ENCODE results near the gene SLC34A3. TPM values are rescaled to one million over a fixed set of nuclear protein-coding genes. Genes with fewer than 3 reads are reported as not detected.

Gene SLC34A3
- total and polyA plus RNA-seq, 4 donors, result 0.06 to 1.6 (median 0.95) TPM; not detected in 1

GRCh38 chr9:137188490-137189296, 42.0 kb upstream of the SLC34A3 start, which contains the start of the genes ANAPC2 and SSNA1:
Gene ANAPC2 (minus strand): TSS chr9:137188560. CDS start chr9:137188532, 28 bp downstream.
Gene SSNA1 (plus strand): TSS chr9:137188676. CDS start chr9:137188727, 51 bp downstream.
- peak; percentile 88 to 98 (median 94) for DNase-seq (ENCODE audit: low read depth in 4 of 6, low spot score in 6 of 6)
- Histone ChIP-seq H3K36me3 (ENCODE audit: control insufficient read depth, insufficient read depth, low read length) (peaks cover 92% of the 10 kb centered on the region), H3K4me1 (ENCODE audit: control insufficient read depth, insufficient read depth, low read length) (peaks cover 57% of the 10 kb centered on the region), H3K27ac (ENCODE audit: low read depth, low read length) (peak within 1 kb of the TSS; percentile 79), H3K4me3 (ENCODE audit: low read depth, low read length) (peak within 1 kb of the TSS; percentile 96), H3K27me3 (ENCODE audit: control insufficient read depth, insufficient read depth, low read length) (no peaks in the 10 kb centered on the region), H3K9me3 (ENCODE audit: control insufficient read depth, insufficient read depth, low read length) (no peaks in the 10 kb centered on the region)
- WGBS (ENCODE audit: insufficient coverage), result under 1% methylated on average over 98 of the region's 98 CpGs

GRCh38 chr9:137189297-137190295, 41.1 kb upstream of the SLC34A3 start:
- WGBS (ENCODE audit: insufficient coverage), result 46% methylated on average over 21 of the region's 23 CpGs
- Histone ChIP-seq H3K27ac (ENCODE audit: low read depth, low read length) (peak overlapping the region; percentile 79), H3K36me3 (ENCODE audit: control insufficient read depth, insufficient read depth, low read length) (peaks cover 92% of the 10 kb centered on the region), H3K4me1 (ENCODE audit: control insufficient read depth, insufficient read depth, low read length) (peaks cover 60% of the 10 kb centered on the region), H3K9me3 (ENCODE audit: control insufficient read depth, insufficient read depth, low read length) (no peaks in the 10 kb centered on the region), H3K27me3 (ENCODE audit: control insufficient read depth, insufficient read depth, low read length) (no peaks in the 10 kb centered on the region), H3K4me3 (ENCODE audit: low read depth, low read length) (peak overlapping the region; percentile 96)
- no peak for DNase-seq (ENCODE audit: low read depth in 4 of 6, low spot score in 6 of 6)

- H3K27ac ChIP-seq (ENCODE audit: low read depth, low read length), result no peak overlapping the region
- peaks cover 68% of the 10 kb centered on the region for H3K4me1 ChIP-seq (ENCODE audit: control insufficient read depth, insufficient read depth, low read length)
- H3K4me3 ChIP-seq (ENCODE audit: low read depth, low read length), result no peak overlapping the region
- DNase-seq (ENCODE audit: low read depth in 4 of 6, low spot score in 6 of 6), result no peak
- H3K36me3 ChIP-seq (ENCODE audit: control insufficient read depth, insufficient read depth, low read length), result peaks cover 92% of the 10 kb centered on the region
- no peaks in the 10 kb centered on the region for H3K27me3 ChIP-seq (ENCODE audit: control insufficient read depth, insufficient read depth, low read length)
- 79% methylated on average over 9 of the region's 9 CpGs for WGBS (ENCODE audit: insufficient coverage)
- no peaks in the 10 kb centered on the region for H3K9me3 ChIP-seq (ENCODE audit: control insufficient read depth, insufficient read depth, low read length)
Observed at GRCh38 chr9:137190315-137190856, 40.3 kb upstream of the SLC34A3 start.

GRCh38 chr9:137191245-137191644, 39.5 kb upstream of the SLC34A3 start:
- Histone ChIP-seq H3K4me1 (ENCODE audit: control insufficient read depth, insufficient read depth, low read length) (peaks cover 63% of the 10 kb centered on the region), H3K27me3 (ENCODE audit: control insufficient read depth, insufficient read depth, low read length) (no peaks in the 10 kb centered on the region), H3K36me3 (ENCODE audit: control insufficient read depth, insufficient read depth, low read length) (peaks cover 92% of the 10 kb centered on the region), H3K4me3 (ENCODE audit: low read depth, low read length) (no peak overlapping the region), H3K9me3 (ENCODE audit: control insufficient read depth, insufficient read depth, low read length) (no peaks in the 10 kb centered on the region), H3K27ac (ENCODE audit: low read depth, low read length) (no peak overlapping the region)
- DNase-seq (ENCODE audit: low read depth in 4 of 6, low spot score in 6 of 6), result no peak
- WGBS (ENCODE audit: insufficient coverage), result 86% methylated on average over 2 of the region's 3 CpGs

GRCh38 chr9:137191691-137192447, 38.8 kb upstream of the SLC34A3 start:
- Histone ChIP-seq H3K27me3 (ENCODE audit: control insufficient read depth, insufficient read depth, low read length) (no peaks in the 10 kb centered on the region), H3K4me1 (ENCODE audit: control insufficient read depth, insufficient read depth, low read length) (peaks cover 62% of the 10 kb centered on the region), H3K27ac (ENCODE audit: low read depth, low read length) (no peak overlapping the region), H3K4me3 (ENCODE audit: low read depth, low read length) (no peak overlapping the region), H3K36me3 (ENCODE audit: control insufficient read depth, insufficient read depth, low read length) (peaks cover 92% of the 10 kb centered on the region), H3K9me3 (ENCODE audit: control insufficient read depth, insufficient read depth, low read length) (no peaks in the 10 kb centered on the region)
- WGBS (ENCODE audit: insufficient coverage), result 85% methylated on average over 19 of the region's 22 CpGs
- DNase-seq (ENCODE audit: low read depth in 4 of 6, low spot score in 6 of 6), result no peak

- peaks cover 58% of the 10 kb centered on the region for H3K4me1 ChIP-seq (ENCODE audit: control insufficient read depth, insufficient read depth, low read length)
- H3K36me3 ChIP-seq (ENCODE audit: control insufficient read depth, insufficient read depth, low read length), result peaks cover 91% of the 10 kb centered on the region
- H3K27me3 ChIP-seq (ENCODE audit: control insufficient read depth, insufficient read depth, low read length), result no peaks in the 10 kb centered on the region
- 82% methylated on average over 8 of the region's 10 CpGs for WGBS (ENCODE audit: insufficient coverage)
- H3K9me3 ChIP-seq (ENCODE audit: control insufficient read depth, insufficient read depth, low read length), result no peaks in the 10 kb centered on the region
- DNase-seq (ENCODE audit: low read depth in 4 of 6, low spot score in 6 of 6), result no peak
- H3K27ac ChIP-seq (ENCODE audit: low read depth, low read length), result no peak overlapping the region
- H3K4me3 ChIP-seq (ENCODE audit: low read depth, low read length), result no peak overlapping the region
Observed at GRCh38 chr9:137192448-137192780, 38.3 kb upstream of the SLC34A3 start.

- H3K4me1 ChIP-seq (ENCODE audit: control insufficient read depth, insufficient read depth, low read length), result peaks cover 58% of the 10 kb centered on the region
- H3K4me3 ChIP-seq (ENCODE audit: low read depth, low read length), result no peak overlapping the region
- no peak overlapping the region for H3K27ac ChIP-seq (ENCODE audit: low read depth, low read length)
- H3K36me3 ChIP-seq (ENCODE audit: control insufficient read depth, insufficient read depth, low read length), result peaks cover 91% of the 10 kb centered on the region
- no peaks in the 10 kb centered on the region for H3K9me3 ChIP-seq (ENCODE audit: control insufficient read depth, insufficient read depth, low read length)
- 84% methylated on average over 2 of the region's 2 CpGs for WGBS (ENCODE audit: insufficient coverage)
- H3K27me3 ChIP-seq (ENCODE audit: control insufficient read depth, insufficient read depth, low read length), result no peaks in the 10 kb centered on the region
- DNase-seq (ENCODE audit: low read depth in 4 of 6, low spot score in 6 of 6), result no peak
Observed at GRCh38 chr9:137192859-137193258, 37.8 kb upstream of the SLC34A3 start.

- WGBS (ENCODE audit: insufficient coverage), result 87% methylated on average over 14 of the region's 14 CpGs
- H3K9me3 ChIP-seq (ENCODE audit: control insufficient read depth, insufficient read depth, low read length), result no peaks in the 10 kb centered on the region
- no peaks in the 10 kb centered on the region for H3K27me3 ChIP-seq (ENCODE audit: control insufficient read depth, insufficient read depth, low read length)
- H3K27ac ChIP-seq (ENCODE audit: low read depth, low read length), result no peak overlapping the region
- peaks cover 64% of the 10 kb centered on the region for H3K4me1 ChIP-seq (ENCODE audit: control insufficient read depth, insufficient read depth, low read length)
- H3K36me3 ChIP-seq (ENCODE audit: control insufficient read depth, insufficient read depth, low read length), result peaks cover 97% of the 10 kb centered on the region
- DNase-seq (ENCODE audit: low read depth in 4 of 6, low spot score in 6 of 6), result no peak
- H3K4me3 ChIP-seq (ENCODE audit: low read depth, low read length), result no peak overlapping the region
Observed at GRCh38 chr9:137193771-137194170, 36.9 kb upstream of the SLC34A3 start.

- WGBS (ENCODE audit: insufficient coverage), result 68% methylated on average over 16 of the region's 16 CpGs
- Histone ChIP-seq H3K27me3 (ENCODE audit: control insufficient read depth, insufficient read depth, low read length) (no peaks in the 10 kb centered on the region), H3K4me3 (ENCODE audit: low read depth, low read length) (no peak overlapping the region), H3K4me1 (ENCODE audit: control insufficient read depth, insufficient read depth, low read length) (peaks cover 64% of the 10 kb centered on the region), H3K9me3 (ENCODE audit: control insufficient read depth, insufficient read depth, low read length) (no peaks in the 10 kb centered on the region), H3K27ac (ENCODE audit: low read depth, low read length) (no peak overlapping the region), H3K36me3 (ENCODE audit: control insufficient read depth, insufficient read depth, low read length) (peaks cover 98% of the 10 kb centered on the region)
- DNase-seq (ENCODE audit: low read depth in 4 of 6, low spot score in 6 of 6), result peak in 1 of 6 donors; percentile 29
Observed at GRCh38 chr9:137194388-137194787, 36.3 kb upstream of the SLC34A3 start.

Data from spinal cord (tissue), 10 donors.